Colonic mucosa (tissue), 4 donors: ENCODE data around the gene CORO2B. TPM values are rescaled to one million over a fixed set of nuclear protein-coding genes. Genes with fewer than 3 reads are reported as not detected.

Source experiments
- DNase-seq: peaks from one replicate; pipeline ENCODE4 v3.0.0-alpha.2; 2020
- H3K27ac ChIP-seq: fragments of 200-600 bp; one replicate; pipeline ENCODE4 v1.8.0; 2021
- H3K27me3 ChIP-seq: fragments of 200-600 bp; one replicate; pipeline ENCODE4 v1.8.0; 2021
- H3K36me3 ChIP-seq: fragments of 200-600 bp; one replicate; pipeline ENCODE4 v1.8.0; 2021
- H3K4me1 ChIP-seq: fragments of 200-600 bp; one replicate; pipeline ENCODE4 v1.8.0; 2021; ENCODE audit warnings: mild to moderate bottlenecking
- H3K4me3 ChIP-seq: fragments of 200-600 bp; one replicate; pipeline ENCODE4 v1.8.0; 2021
- H3K9ac ChIP-seq, 2 donors: one replicate each; pipeline ENCODE4 v1.7.0; 2013; ENCODE audit warnings: control low read depth in 2 of 2, low read depth in 2 of 2, low read length in 2 of 2
- H3K9me3 ChIP-seq: fragments of 200-600 bp; one replicate; pipeline ENCODE4 v1.8.0; 2021
- intact Hi-C: fragments of 100-400 bp; cut with DNase I; formaldehyde crosslinking; loops from one replicate; pipeline ENCODE4 v1.14.1; 2022
- total RNA-seq, 2 donors: library from RNA; stranded (reverse); fragmentation: NEBNext Ultra II Directional in 1 of 2; extraction: Animal tissue kit (Norgen Biotek cat#: 25700) in 1 of 2; gene quantifications; one replicate each; pipeline ENCODE4 v1.2.1, GENCODE V29; 2021
- TF ChIP-seq, protein P1 (sequence below): fragments of 200-600 bp; IDR thresholded peaks from one replicate; pipeline ENCODE4 v1.8.0; 2022; ENCODE audit warnings: antibody characterized with exemption, mild to moderate bottlenecking
- donor health status: healthy.
- donor health status: DM: no; HTN: no; CAD: no.
- donor health status: DM: no; HTN: no; CAD: no.

Gene CORO2B
- total RNA-seq, 2 donors from 2014 or later, result 0.77 to 1.2 TPM

DNA sequence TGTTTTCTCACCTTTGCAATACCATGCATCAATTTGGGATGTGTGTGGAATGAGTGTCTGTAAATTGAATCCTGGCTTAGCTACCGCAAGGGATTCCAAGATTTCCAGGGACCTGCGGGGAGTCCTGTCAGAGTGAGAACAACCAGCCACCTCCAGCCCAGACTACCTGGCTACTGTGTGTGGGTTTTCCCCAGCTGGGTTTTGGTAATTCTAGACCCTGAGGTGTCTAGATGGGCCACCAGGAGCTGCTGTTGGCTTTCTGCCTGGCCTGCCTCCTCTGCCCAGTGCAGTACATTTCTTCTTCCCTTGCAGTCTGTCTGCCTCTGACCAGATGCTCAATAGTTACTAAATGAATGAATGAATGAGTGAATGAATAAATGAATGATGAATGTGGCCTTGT is 32.5 kb upstream of the CORO2B start:
- H3K27me3 ChIP-seq, result no peaks in the 10 kb centered on the region
- no peak overlapping the region for H3K27ac ChIP-seq
- H3K36me3 ChIP-seq, result peaks cover 3% of the 10 kb centered on the region
- no peak overlapping the region for H3K9ac ChIP-seq
- DNase-seq, result no peak
- H3K9me3 ChIP-seq, result no peaks in the 10 kb centered on the region
- intact Hi-C loops, result no loop called here
- H3K4me1 ChIP-seq, result no peaks in the 10 kb centered on the region
- H3K4me3 ChIP-seq, result no peak overlapping the region
- TF ChIP-seq, protein P1, sequence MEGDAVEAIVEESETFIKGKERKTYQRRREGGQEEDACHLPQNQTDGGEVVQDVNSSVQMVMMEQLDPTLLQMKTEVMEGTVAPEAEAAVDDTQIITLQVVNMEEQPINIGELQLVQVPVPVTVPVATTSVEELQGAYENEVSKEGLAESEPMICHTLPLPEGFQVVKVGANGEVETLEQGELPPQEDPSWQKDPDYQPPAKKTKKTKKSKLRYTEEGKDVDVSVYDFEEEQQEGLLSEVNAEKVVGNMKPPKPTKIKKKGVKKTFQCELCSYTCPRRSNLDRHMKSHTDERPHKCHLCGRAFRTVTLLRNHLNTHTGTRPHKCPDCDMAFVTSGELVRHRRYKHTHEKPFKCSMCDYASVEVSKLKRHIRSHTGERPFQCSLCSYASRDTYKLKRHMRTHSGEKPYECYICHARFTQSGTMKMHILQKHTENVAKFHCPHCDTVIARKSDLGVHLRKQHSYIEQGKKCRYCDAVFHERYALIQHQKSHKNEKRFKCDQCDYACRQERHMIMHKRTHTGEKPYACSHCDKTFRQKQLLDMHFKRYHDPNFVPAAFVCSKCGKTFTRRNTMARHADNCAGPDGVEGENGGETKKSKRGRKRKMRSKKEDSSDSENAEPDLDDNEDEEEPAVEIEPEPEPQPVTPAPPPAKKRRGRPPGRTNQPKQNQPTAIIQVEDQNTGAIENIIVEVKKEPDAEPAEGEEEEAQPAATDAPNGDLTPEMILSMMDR, result no peak

DNA sequence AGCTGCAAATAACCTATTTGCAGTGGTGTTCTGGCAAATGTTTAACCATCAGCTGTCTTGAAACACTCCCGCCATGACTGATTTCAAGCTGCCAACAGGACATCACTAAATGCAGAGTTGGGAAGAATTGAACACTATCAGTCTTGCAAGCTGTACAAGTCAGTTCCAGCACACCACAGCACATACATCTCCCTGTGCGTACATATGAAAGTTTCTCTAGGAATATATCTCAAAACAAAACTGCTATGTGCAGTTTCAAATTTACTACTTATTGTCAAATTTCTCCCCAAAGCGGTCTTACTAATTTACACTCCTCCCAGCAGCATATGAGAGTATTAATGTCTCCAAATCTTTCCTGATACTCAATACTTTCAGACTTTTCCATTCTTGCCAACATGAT is 30.4 kb upstream of the CORO2B start:
- Histone ChIP-seq H3K9ac (no peak overlapping the region), H3K4me3 (no peak overlapping the region), H3K27ac (no peak overlapping the region), H3K27me3 (no peaks in the 10 kb centered on the region), H3K9me3 (no peaks in the 10 kb centered on the region), H3K4me1 (no peaks in the 10 kb centered on the region), H3K36me3 (peaks cover 3% of the 10 kb centered on the region)
- TF ChIP-seq, protein P1, result no peak
- intact Hi-C loops, result no loop called here
- no peak for DNase-seq

DNA sequence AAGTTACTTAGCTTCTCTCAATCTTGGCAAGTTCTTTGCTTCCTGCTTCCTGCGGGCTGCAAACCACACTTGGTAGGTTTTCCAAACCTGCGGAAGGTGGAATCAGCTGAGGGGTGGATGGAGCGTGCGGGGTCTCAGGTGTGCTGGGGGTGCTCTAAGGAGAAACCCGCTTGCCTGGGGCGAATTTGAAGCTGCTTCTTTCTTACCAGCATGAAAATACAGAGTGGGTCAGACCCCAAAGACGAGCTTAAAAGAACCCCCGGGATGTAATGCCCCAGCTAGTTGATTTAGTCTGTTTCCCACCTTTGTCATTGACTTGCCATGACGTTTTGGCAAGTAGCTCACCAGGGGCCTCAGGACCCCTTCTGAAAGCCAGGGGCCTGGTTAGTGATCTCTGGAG is 28.8 kb upstream of the CORO2B start:
- no peak overlapping the region for H3K27ac ChIP-seq
- no peak overlapping the region for H3K4me3 ChIP-seq
- no peak for DNase-seq
- no peaks in the 10 kb centered on the region for H3K27me3 ChIP-seq
- no peaks in the 10 kb centered on the region for H3K9me3 ChIP-seq
- H3K36me3 ChIP-seq, result peaks cover 3% of the 10 kb centered on the region
- no peaks in the 10 kb centered on the region for H3K4me1 ChIP-seq
- intact Hi-C loops, result loop anchor here (5.0 kb wide), 2 partner anchors 327 to 372 kb away; no protein-coding TSS in a partner anchor
- no peak overlapping the region for H3K9ac ChIP-seq
- TF ChIP-seq, protein P1, result no peak

DNA sequence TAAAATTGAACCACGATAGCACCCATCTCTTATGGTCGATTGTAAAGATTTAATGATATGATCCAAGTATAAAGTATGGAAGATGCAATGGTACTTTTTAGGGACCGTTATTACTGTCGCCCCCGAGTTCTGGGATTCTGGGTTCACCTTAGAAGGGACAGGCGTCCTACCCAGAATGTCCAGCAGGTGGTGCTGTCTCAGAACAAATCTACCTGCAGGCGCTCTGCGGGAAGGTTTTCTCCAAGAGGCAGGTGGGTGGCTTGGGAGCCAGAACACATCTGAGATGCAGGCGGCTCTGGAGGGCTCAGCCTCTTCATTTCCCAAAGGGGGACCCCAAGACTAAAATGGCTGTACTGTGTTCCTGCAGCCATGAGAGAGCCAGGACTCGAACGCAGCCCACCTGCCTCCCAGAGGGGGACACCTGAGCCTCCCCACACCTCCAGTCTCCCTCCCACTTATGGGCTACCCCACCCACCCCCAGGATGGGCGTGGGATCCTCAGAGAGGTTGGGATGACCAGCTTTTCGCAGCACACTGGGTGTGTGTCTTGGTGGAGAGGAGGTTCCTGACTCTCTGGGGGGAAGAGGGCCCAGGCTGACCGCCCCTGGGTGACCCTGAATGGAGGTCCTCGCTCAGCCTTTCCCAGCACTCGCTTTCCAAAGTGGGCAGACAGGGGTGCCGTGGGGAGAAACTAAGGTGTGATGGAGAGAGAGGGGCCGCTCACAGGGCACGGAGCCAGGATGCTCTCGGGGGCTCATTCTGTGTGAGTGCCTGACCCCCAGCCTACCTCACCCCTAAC is 28.1 kb upstream of the CORO2B start:
- Histone ChIP-seq H3K36me3 (peaks cover 3% of the 10 kb centered on the region), H3K9me3 (no peaks in the 10 kb centered on the region), H3K27ac (no peak overlapping the region), H3K4me3 (no peak overlapping the region), H3K4me1 (no peaks in the 10 kb centered on the region), H3K9ac (no peak overlapping the region), H3K27me3 (no peaks in the 10 kb centered on the region)
- peak; percentile 77 for DNase-seq
- intact Hi-C loops, result loop anchor here (5.0 kb wide), 2 partner anchors 327 to 372 kb away; no protein-coding TSS in a partner anchor
- TF ChIP-seq, protein P1, result peak; percentile 92

DNA sequence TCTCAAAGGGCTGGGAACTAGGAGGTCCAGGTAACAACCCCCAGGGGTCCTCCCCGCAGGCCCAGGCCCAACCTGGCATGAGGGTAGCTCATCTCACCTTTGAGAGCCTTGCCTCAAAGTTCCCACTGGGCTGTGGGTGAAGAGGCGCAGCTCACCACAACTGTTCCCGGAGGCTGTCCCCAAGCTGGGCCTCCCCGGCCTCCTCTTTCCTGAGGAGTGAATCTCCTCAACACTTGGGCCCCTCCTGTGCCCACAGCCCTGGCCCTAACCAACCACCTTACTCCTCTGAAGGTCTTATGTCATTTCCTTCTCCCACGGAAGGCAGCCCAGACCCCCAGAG is 27.5 kb upstream of the CORO2B start:
- Histone ChIP-seq H3K27me3 (no peaks in the 10 kb centered on the region), H3K4me3 (no peak overlapping the region), H3K36me3 (peaks cover 3% of the 10 kb centered on the region), H3K9ac (no peak overlapping the region), H3K9me3 (no peaks in the 10 kb centered on the region), H3K4me1 (no peaks in the 10 kb centered on the region), H3K27ac (no peak overlapping the region)
- intact Hi-C loops, result loop anchor here (5.0 kb wide), 2 partner anchors 326 to 371 kb away; no protein-coding TSS in a partner anchor
- DNase-seq, result no peak
- TF ChIP-seq, protein P1, result no peak
